K562 (cell line): Measurements from ENCODE around the gene TBC1D16. TPM values are rescaled to one million over a fixed set of nuclear protein-coding genes. Genes with fewer than 3 reads are reported as not detected.

Source experiments
- ATAC-seq: fragments of 200-7000 bp; cut with Tn5 transposase; 3 replicates; pipeline ENCODE4 v1.9.1; 2020; ENCODE audit warnings: moderate library complexity
- BruUV-seq: library from RNA; stranded (reverse); fragments of 400-500 nt; replicated peaks from 2 replicates; lab custom pipeline; 2021; lab: Mats Ljungman, UMichigan
- CTCF ChIA-PET: fragments of 300-600 bp; formaldehyde crosslinking; extraction: SDS; loops from one replicate; lab custom pipeline; 2021; ENCODE audit warnings: low intra/inter-chr PET ratio; lab: Yijun Ruan, JAX
- POLR2A ChIA-PET: fragments of 300-600, 350-650 bp; sonication (Branson Sonifier 250); formaldehyde crosslinking; extraction: SDS; loops from one replicate; lab custom pipeline; 2021; ENCODE audit warnings: antibody characterized with exemption, inconsistent platforms; lab: Yijun Ruan, JAX
- DNase-seq, 4 experiments: peaks; one replicate each; pipeline versions ENCODE4 v3.0.0 to v3.0.0-alpha.2; 2011 to 2018; ENCODE audit warnings: low spot score in 3 of 4, mixed read lengths in 3 of 4; ENCODE audit errors: extremely low read depth in 1 of 4
- FAIRE-seq: peaks from 2 replicates; lab custom pipeline; 2011; peaks lifted over from hg19 to GRCh38; lab: Jason Lieb, UNC
- H2AFZ ChIP-seq: 2 replicates; pipeline ENCODE4 v1.6.0; 2011; ENCODE audit warnings: low read depth, low read length, control low read depth, inconsistent platforms
- H3K27ac ChIP-seq: fragments of 200-600 bp; 3 replicates; pipeline ENCODE4 v1.8.0; 2011; ENCODE audit warnings: low read depth, mild to moderate bottlenecking, control low read depth, inconsistent platforms, low read length, moderate library complexity, mixed read lengths; ENCODE audit errors: extremely low read depth
- H3K27me3 ChIP-seq, 2 experiments: fragments of 300-600 bp in 1 of 2; 2 replicates in 1 of 2; 3 replicates in 1 of 2; pipeline versions ENCODE4 v1.6.0 to v1.8.0; 2011; ENCODE audit warnings: inconsistent platforms in 2 of 2, low read length in 2 of 2, mild to moderate bottlenecking in 1 of 2, mixed read lengths in 1 of 2, moderate library complexity in 1 of 2; ENCODE audit not compliant: control insufficient read depth in 2 of 2, insufficient read depth in 2 of 2
- H3K36me3 ChIP-seq: fragments of 300-600 bp; 3 replicates; pipeline ENCODE4 v1.8.0; 2011; ENCODE audit warnings: mild to moderate bottlenecking, low read length, inconsistent platforms; ENCODE audit not compliant: control insufficient read depth, insufficient read depth
- H3K4me1 ChIP-seq, 2 experiments: fragments of 200-600 bp in 1 of 2; replicated peaks in 1 of 2; 2 replicates in 1 of 2; 3 replicates in 1 of 2; pipeline versions ENCODE4 v1.5.1 to v1.8.0; 2011; ENCODE audit warnings: inconsistent platforms in 2 of 2, low read length in 2 of 2, mild to moderate bottlenecking in 1 of 2, mixed read lengths in 1 of 2, moderate library complexity in 1 of 2; ENCODE audit not compliant: control insufficient read depth in 2 of 2, insufficient read depth in 2 of 2
- H3K4me2 ChIP-seq: 2 replicates; pipeline ENCODE4 v1.6.1; 2011; ENCODE audit warnings: low read length, control low read depth, inconsistent platforms, mixed read lengths; ENCODE audit not compliant: insufficient read depth
- H3K4me3 ChIP-seq: fragments of 200-600 bp; sonication (generic), shearing (Covaris generic); 2 replicates; pipeline ENCODE4 v1.5.1; 2016; ENCODE audit warnings: control low read depth, inconsistent platforms
- H3K79me2 ChIP-seq: fragments of 200-600 bp; 3 replicates; pipeline ENCODE4 v1.8.0; 2011; ENCODE audit warnings: low read length, inconsistent platforms; ENCODE audit not compliant: control insufficient read depth, insufficient read depth
- H3K9ac ChIP-seq, 2 experiments: 2 replicates each; pipeline versions ENCODE4 v1.6.0 to v1.6.1; 2011; ENCODE audit warnings: low read depth in 2 of 2, low read length in 2 of 2, control low read depth in 1 of 2, inconsistent platforms in 1 of 2, mild to moderate bottlenecking in 1 of 2, mixed read lengths in 1 of 2; ENCODE audit not compliant: insufficient read depth in 1 of 2
- H3K9me1 ChIP-seq: one replicate; pipeline ENCODE4 v1.6.0; 2011; ENCODE audit warnings: inconsistent platforms, mild to moderate bottlenecking, low read length, moderate library complexity; ENCODE audit not compliant: control insufficient read depth, insufficient read depth
- H3K9me3 ChIP-seq: replicated peaks from 2 replicates; pipeline ENCODE4 v1.5.1; 2011; ENCODE audit warnings: low read depth, low read length, inconsistent platforms; ENCODE audit not compliant: control insufficient read depth, insufficient read depth
- H4K20me1 ChIP-seq: replicated peaks from 2 replicates; pipeline ENCODE4 v1.6.1; 2011; ENCODE audit warnings: low read length, inconsistent platforms, mixed read lengths; ENCODE audit not compliant: control insufficient read depth, insufficient read depth
- EP300 ChIP-seq: IDR thresholded peaks from 2 replicates; pipeline ENCODE4 v1.6.1; 2012; ENCODE audit warnings: low read length, improper control_type of control experiment
- FOXJ3 ChIP-seq: sonication (generic); formaldehyde crosslinking; IDR thresholded peaks from 2 replicates; pipeline ENCODE4 v1.4.0; 2020; ENCODE audit warnings: mild to moderate bottlenecking, missing genetic modification reagents
- GABPB2 ChIP-seq: fragments of 250-450 bp; sonication (Bioruptor Pico); conservative IDR thresholded peaks from 2 replicates; pipeline ENCODE4 v1.5.1; 2021; ENCODE audit warnings: mild to moderate bottlenecking
- JUN ChIP-seq, 2 experiments: sonication (generic) in 1 of 2; formaldehyde crosslinking in 1 of 2; IDR thresholded peaks; 2 replicates each; pipeline versions ENCODE4 v1.6.1 to v1.8.0; 2012 to 2022; ENCODE audit warnings: borderline replicate concordance in 2 of 2, mild to moderate bottlenecking in 2 of 2, improper control_type of control experiment in 1 of 2, low read depth in 1 of 2, low read length in 1 of 2, missing genetic modification reagents in 1 of 2
- KHSRP ChIP-seq: fragments of 450-650 bp; IDR thresholded peaks from 2 replicates; pipeline ENCODE4 v1.6.1; 2017
- NBN ChIP-seq: fragments of 450-650 bp; IDR thresholded peaks from 2 replicates; pipeline ENCODE4 v1.6.1; 2016; ENCODE audit warnings: low read depth, mild to moderate bottlenecking
- NFATC3 ChIP-seq: fragments of 450-650 bp; IDR thresholded peaks from 2 replicates; pipeline ENCODE4 v1.6.1; 2017; ENCODE audit warnings: mild to moderate bottlenecking
- ZNF143 ChIP-seq: sonication (generic); formaldehyde crosslinking; IDR thresholded peaks from 2 replicates; pipeline ENCODE4 v1.9.0; 2022; ENCODE audit warnings: mild to moderate bottlenecking, missing genetic modification reagents
- WGBS: fragments of 100-300 bp; shearing (Covaris generic); methylation state at CpG from one replicate; pipeline ENCODE4 v1.1.6; 2016; ENCODE audit warnings: low coverage, mixed read lengths; ENCODE audit not compliant: insufficient coverage; ENCODE audit errors: missing lambda C conversion rate; 5-methylcytosine and 5-hydroxymethylcytosine counted together
- in situ Hi-C: fragments of 300-500 bp; cut with MboI; formaldehyde crosslinking; loops from 4 replicates; pipeline ENCODE4 v1.15.0; 2018; ENCODE audit warnings: inconsistent platforms, mixed read lengths
- intact Hi-C: fragments of 100-400 bp; cut with micrococcal nuclease; formaldehyde crosslinking; loops from 2 replicates; pipeline ENCODE4 v1.14.2; 2022
- polyA plus RNA-seq, 8 experiments: library from polyadenylated mRNA; depleted of rRNA in 4 of 8; stranded (reverse) in 5 of 8; unstranded in 3 of 8; fragments of >200 nt; fragmentation: Nextera tagmentation in 2 of 8; fragmentation: Illumina TruSeq in 1 of 8; extraction: Ambion mirVana in 2 of 8; extraction: Trizol in 1 of 8; gene quantifications; 2 replicates each; pipeline versions ENCODE4 v1.2.1 to v1.2.3, GENCODE V29; 2011 to 2014; ENCODE audit warnings: inconsistent platforms in 1 of 8, missing spikeins in 1 of 8
- total RNA-seq, 7 experiments: library from RNA; depleted of rRNA in 6 of 7; stranded (reverse); fragments of >200 nt in 6 of 7; fragmentation: Illumina TruSeq in 2 of 7; extraction: Trizol in 2 of 7; gene quantifications; 2 replicates each; pipeline versions ENCODE4 v1.2.1 to v1.2.3, GENCODE V29; 2011 to 2021; ENCODE audit warnings: low replicate concordance in 1 of 7

Gene TBC1D16
- total and polyA plus RNA-seq, 9 of the 15 experiments (the other 6 are each of a cell fraction or from before 2014, with no cell fraction given), result 0.01 to 0.20 (median 0.03) TPM; not detected in 1

GRCh38 chr17:80006811-80007752 is 28.6 kb downstream of the TBC1D16 start:
- no peak for FAIRE-seq
- intact Hi-C loops, result loop anchor here (5.0 kb wide), 1 partner anchor 120 kb away; no protein-coding TSS in a partner anchor

More at GRCh38 chr17:80006811-80007752, 28.6 kb downstream of the TBC1D16 start:
- DNase-seq, result no peak
- H3K27ac ChIP-seq, result no peak overlapping the region
- no peak overlapping the region for H3K4me3 ChIP-seq
- ATAC-seq, result 0 out of 3 replicates have a peak, but pooled peaks have one; percentile 16
- in situ Hi-C loops, result no loop called here
- ChIA-PET POLR2A (interaction anchor here (1.2 kb wide), 1 partner anchor 9 kb away, joined by 3 read pairs; no protein-coding TSS in a partner anchor), CTCF (interaction anchor here (0.6 to 0.7 kb wide), 4 partner anchors 22 to 116 kb away, joined by 3 to 4 read pairs (median 3); no protein-coding TSS in a partner anchor)
- H3K4me1 ChIP-seq, result peaks cover 0 to 45% of the 10 kb centered on the region in 2 experiments; a peak in 2 of 5 replicates
- no peak overlapping the region for H2AFZ ChIP-seq
- no peaks in the 10 kb centered on the region for H3K36me3 ChIP-seq
- peaks cover 35 to 86% of the 10 kb centered on the region in 2 experiments for H3K27me3 ChIP-seq
- H3K9me3 ChIP-seq, result no peaks in the 10 kb centered on the region
- H3K4me2 ChIP-seq, result no peak overlapping the region
- H3K9me1 ChIP-seq, result no peaks in the 10 kb centered on the region
- H3K9ac ChIP-seq, result no peak overlapping the region
- BruUV-seq, result no TSS peak
- H4K20me1 ChIP-seq, result peaks cover 12% of the 10 kb centered on the region
- TF ChIP-seq ZNF143 (CRISPR knock-in tag) (no peak), JUN (IDR thresholded peaks at IDR 0.05; ENCODE audit: borderline replicate concordance, low read depth, low read length) (no peak), JUN (CRISPR knock-in tag; IDR thresholded peaks at IDR 0.05; ENCODE audit: borderline replicate concordance) (no peak), FOXJ3 (CRISPR knock-in tag) (no peak), NBN (no peak), GABPB2 (CRISPR knock-in tag) (no peak), KHSRP (no peak), NFATC3 (0 out of 2 replicates have a peak, but pooled peaks have one; percentile 71), EP300 (no peak)
- WGBS, result 3% methylated on average over 27 of the region's 30 CpGs
- no peaks in the 10 kb centered on the region for H3K79me2 ChIP-seq
